ENCODE results near the gene MED17. TPM values are rescaled to one million over a fixed set of nuclear protein-coding genes. Genes with fewer than 3 reads are reported as not detected.

The MED17 gene
- total RNA-seq, 6 experiments from 2014 or later = 21.6 to 28.1 (median 25.5) TPM

GRCh38 chr11:93845181-93846092, 61.4 kb downstream of the MED17 start:
- H3K4me3 Mint-ChIP-seq = no peak overlapping the region
- TF ChIP-seq, protein P1, sequence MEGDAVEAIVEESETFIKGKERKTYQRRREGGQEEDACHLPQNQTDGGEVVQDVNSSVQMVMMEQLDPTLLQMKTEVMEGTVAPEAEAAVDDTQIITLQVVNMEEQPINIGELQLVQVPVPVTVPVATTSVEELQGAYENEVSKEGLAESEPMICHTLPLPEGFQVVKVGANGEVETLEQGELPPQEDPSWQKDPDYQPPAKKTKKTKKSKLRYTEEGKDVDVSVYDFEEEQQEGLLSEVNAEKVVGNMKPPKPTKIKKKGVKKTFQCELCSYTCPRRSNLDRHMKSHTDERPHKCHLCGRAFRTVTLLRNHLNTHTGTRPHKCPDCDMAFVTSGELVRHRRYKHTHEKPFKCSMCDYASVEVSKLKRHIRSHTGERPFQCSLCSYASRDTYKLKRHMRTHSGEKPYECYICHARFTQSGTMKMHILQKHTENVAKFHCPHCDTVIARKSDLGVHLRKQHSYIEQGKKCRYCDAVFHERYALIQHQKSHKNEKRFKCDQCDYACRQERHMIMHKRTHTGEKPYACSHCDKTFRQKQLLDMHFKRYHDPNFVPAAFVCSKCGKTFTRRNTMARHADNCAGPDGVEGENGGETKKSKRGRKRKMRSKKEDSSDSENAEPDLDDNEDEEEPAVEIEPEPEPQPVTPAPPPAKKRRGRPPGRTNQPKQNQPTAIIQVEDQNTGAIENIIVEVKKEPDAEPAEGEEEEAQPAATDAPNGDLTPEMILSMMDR (IDR thresholded peaks at IDR 0.05) = no peak
- peaks cover 2% of the 10 kb centered on the region for H3K27me3 Mint-ChIP-seq (ENCODE audit: insufficient read depth)
- H3K36me3 Mint-ChIP-seq (ENCODE audit: low read depth) = no peaks in the 10 kb centered on the region
- H3K9me3 Mint-ChIP-seq = no peaks in the 10 kb centered on the region
- peaks cover 69% of the 10 kb centered on the region for H3K4me1 Mint-ChIP-seq (ENCODE audit: low read depth)
- peak; percentile 17 for DNase-seq
- H3K27ac Mint-ChIP-seq = peak overlapping the region; percentile 31; the same call in 1 of the 2 replicates

DNA sequence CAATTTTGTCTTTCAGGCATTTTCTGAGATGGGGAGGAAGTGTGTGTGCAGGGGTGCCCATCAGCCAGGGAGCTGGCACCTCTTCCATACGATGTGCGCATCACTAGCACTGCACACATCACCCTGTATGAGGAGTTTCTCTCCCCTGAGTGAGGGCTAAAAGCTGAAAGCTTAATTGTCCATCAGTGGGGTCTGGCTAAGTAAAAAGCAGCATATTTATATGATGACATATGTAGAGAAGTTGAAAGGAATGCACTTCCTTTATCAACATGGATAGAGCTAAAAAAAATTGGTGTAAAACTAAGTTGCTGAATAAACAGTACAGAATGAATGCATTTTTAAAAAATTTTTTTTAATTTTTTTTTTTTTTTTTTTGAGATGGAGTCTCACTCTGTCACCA, 62.3 kb downstream of the MED17 start:
- Mint-ChIP-seq H3K9me3 (no peaks in the 10 kb centered on the region), H3K36me3 (ENCODE audit: low read depth) (no peaks in the 10 kb centered on the region), H3K4me3 (peak overlapping the region; percentile 30), H3K4me1 (ENCODE audit: low read depth) (peaks cover 69% of the 10 kb centered on the region), H3K27ac (peak overlapping the region; percentile 72), H3K27me3 (ENCODE audit: insufficient read depth) (peaks cover 2% of the 10 kb centered on the region)
- TF ChIP-seq, protein P1 (IDR thresholded peaks at IDR 0.05) = no peak
- DNase-seq = peak; percentile 50

DNA sequence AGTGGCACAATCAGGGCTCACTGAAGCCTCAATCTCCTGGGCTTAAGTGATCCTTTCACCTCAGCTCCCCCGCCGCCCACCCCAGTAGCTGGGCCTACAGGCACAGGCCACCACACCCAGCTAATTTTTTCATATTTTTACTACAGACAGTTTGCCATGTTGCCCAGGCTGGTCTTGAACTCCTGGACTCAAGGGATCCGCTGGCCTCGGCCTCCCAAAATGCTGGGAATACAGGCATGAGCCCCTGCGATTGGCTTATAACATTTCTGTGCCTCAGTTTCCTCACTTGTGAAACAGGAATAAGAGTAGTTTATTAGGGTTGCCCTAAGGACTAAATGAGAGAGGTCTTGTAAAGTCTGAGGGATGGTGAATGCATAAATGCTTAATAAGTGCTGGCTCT, 65.1 kb downstream of the MED17 start:
- no peak for DNase-seq
- H3K4me3 Mint-ChIP-seq = peak overlapping the region; percentile 55
- TF ChIP-seq, protein P1 (IDR thresholded peaks at IDR 0.05) = no peak
- H3K27me3 Mint-ChIP-seq (ENCODE audit: insufficient read depth) = peaks cover 6% of the 10 kb centered on the region
- H3K27ac Mint-ChIP-seq = peak overlapping the region; percentile 36
- H3K9me3 Mint-ChIP-seq = no peaks in the 10 kb centered on the region
- H3K4me1 Mint-ChIP-seq (ENCODE audit: low read depth) = peaks cover 45% of the 10 kb centered on the region
- H3K36me3 Mint-ChIP-seq (ENCODE audit: low read depth) = no peaks in the 10 kb centered on the region

- no peaks in the 10 kb centered on the region for H3K9me3 Mint-ChIP-seq
- TF ChIP-seq, protein P1 (IDR thresholded peaks at IDR 0.05) = no peak
- no peak for DNase-seq
- peaks cover 6% of the 10 kb centered on the region for H3K27me3 Mint-ChIP-seq (ENCODE audit: insufficient read depth)
- H3K36me3 Mint-ChIP-seq (ENCODE audit: low read depth) = no peaks in the 10 kb centered on the region
- peaks cover 37% of the 10 kb centered on the region for H3K4me1 Mint-ChIP-seq (ENCODE audit: low read depth)
- peak overlapping the region; percentile 36 for H3K27ac Mint-ChIP-seq
- H3K4me3 Mint-ChIP-seq = peak overlapping the region; percentile 55
Observed at GRCh38 chr11:93849751-93850593, 65.9 kb downstream of the MED17 start.

DNA sequence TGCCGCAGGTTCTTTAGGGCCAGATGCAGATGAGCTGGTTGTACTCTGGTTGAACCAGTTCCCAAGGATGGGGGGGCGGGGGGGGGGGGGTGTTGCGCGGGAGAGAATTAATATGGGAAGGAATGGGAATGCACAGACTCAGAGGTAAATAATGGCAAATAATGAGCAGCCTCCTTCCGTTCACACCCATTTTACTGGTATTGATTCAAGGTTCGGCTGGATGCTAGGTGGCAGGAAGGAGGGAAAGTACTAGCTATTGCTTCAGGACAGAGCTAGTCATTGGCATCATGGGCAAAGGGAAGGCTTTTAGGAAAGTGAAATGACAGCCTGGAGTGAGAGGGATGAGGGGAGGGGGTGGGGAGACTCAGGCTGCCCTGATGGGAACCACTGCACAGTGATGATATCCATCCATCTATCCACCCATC, 66.5 kb downstream of the MED17 start, which contains the start of gene VSTM5:
Gene VSTM5, minus strand, starts transcription at position 25 of the 425 bp plus-strand sequence. CDS start 116 bp downstream, outside the sequence.
- H3K27ac Mint-ChIP-seq = peak within 1 kb of the TSS; percentile 36

More for the DNA sequence above, 66.5 kb downstream of the MED17 start, which contains the start of gene VSTM5:
- Mint-ChIP-seq H3K36me3 (ENCODE audit: low read depth) (no peaks in the 10 kb centered on the region), H3K27me3 (ENCODE audit: insufficient read depth) (peaks cover 8% of the 10 kb centered on the region), H3K4me3 (peak within 1 kb of the TSS; percentile 55), H3K9me3 (no peaks in the 10 kb centered on the region), H3K4me1 (ENCODE audit: low read depth) (peaks cover 31% of the 10 kb centered on the region)
- TF ChIP-seq, protein P1 (IDR thresholded peaks at IDR 0.05) = no peak
- no peak for DNase-seq
